H7 (cell line): ENCODE results near the gene ADRA2B. TPM values are rescaled to one million over a fixed set of nuclear protein-coding genes. Genes with fewer than 3 reads are reported as not detected.
A peak's percentile ranks its signal among the peaks of the same experiment; 100 is the strongest.

ENCODE experiments used
- DNase-seq: peaks from one replicate; pipeline ENCODE4 v3.0.0; 2012
- H3K27me3 ChIP-seq: 2 replicates; pipeline ENCODE4 v1.6.0; 2011; ENCODE audit warnings: mild to moderate bottlenecking, low read length; ENCODE audit not compliant: control insufficient read depth, insufficient read depth
- H3K36me3 ChIP-seq: replicated peaks from 2 replicates; pipeline ENCODE4 v1.5.1; 2011; ENCODE audit warnings: low read length; ENCODE audit not compliant: control insufficient read depth, insufficient read depth
- H3K4me3 ChIP-seq: 2 replicates; pipeline ENCODE4 v1.5.1; 2011; ENCODE audit warnings: low read depth, mild to moderate bottlenecking, control low read depth, low read length, moderate library complexity; ENCODE audit not compliant: insufficient read depth
- total RNA-seq: library from RNA; depleted of rRNA; stranded (reverse); fragments of >200 nt; shearing (Covaris generic); gene quantifications from 2 replicates; pipeline ENCODE4 v1.2.3, GENCODE V29; 2014

ADRA2B gene
- total RNA-seq, 1 experiment from 2014 or later, result 1.6 TPM

DNA sequence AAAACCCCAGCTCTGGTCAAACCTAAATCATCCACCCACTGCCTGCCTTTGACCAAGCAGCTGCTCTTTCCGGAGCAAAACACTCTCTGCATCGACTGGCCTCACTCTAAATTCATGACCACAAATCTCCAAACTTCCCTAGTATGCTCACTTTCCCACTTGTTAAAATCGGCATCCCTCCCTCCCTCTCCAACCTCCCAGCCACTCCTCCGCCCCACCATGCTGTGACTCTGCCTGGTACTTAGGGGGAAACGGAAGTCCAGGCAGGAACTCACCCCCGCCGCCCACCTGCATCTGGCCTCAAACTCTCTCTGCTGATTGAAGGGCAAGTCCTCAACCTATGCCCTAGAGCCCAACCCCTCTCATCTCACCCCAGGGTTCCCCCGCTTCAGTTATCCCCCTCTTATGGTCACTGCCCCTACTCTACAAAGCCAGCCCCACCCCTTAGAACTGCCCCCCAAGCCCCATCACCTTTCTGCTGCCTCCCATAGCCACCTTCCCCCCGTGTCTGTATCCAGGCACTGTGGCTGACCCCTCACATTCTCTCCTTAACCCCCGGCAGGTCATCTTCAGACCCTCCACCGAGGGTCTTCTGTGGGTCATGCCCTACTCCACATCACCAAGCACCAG, 3.8 kb upstream of the ADRA2B start:
- peaks cover 26% of the 10 kb centered on the region for H3K27me3 ChIP-seq

DNA sequence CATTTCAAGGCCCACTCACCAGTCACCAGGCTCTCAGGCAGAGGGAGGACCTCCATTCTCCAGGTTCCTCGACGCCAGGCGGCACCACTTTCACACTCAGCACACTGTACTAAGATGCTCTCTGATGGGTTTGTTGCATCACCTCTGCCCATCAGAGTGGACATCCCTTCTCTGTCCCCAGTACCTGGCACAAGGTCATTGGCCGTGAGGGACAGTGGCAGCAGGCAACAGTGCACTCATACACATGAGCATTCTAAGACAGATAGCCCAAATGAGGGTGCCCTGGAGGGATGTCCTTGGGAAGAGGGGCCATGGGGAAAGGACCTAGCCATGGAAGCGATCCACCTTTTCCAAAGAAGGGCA, 3.0 kb upstream of the ADRA2B start:
- no peaks in the 10 kb centered on the region for H3K36me3 ChIP-seq
- DNase-seq, result no peak
- no peak overlapping the region for H3K4me3 ChIP-seq
- peaks cover 31% of the 10 kb centered on the region for H3K27me3 ChIP-seq

More for the DNA sequence above, 3.8 kb upstream of the ADRA2B start:
- no peaks in the 10 kb centered on the region for H3K36me3 ChIP-seq
- no peak overlapping the region for H3K4me3 ChIP-seq
- DNase-seq, result no peak

DNA sequence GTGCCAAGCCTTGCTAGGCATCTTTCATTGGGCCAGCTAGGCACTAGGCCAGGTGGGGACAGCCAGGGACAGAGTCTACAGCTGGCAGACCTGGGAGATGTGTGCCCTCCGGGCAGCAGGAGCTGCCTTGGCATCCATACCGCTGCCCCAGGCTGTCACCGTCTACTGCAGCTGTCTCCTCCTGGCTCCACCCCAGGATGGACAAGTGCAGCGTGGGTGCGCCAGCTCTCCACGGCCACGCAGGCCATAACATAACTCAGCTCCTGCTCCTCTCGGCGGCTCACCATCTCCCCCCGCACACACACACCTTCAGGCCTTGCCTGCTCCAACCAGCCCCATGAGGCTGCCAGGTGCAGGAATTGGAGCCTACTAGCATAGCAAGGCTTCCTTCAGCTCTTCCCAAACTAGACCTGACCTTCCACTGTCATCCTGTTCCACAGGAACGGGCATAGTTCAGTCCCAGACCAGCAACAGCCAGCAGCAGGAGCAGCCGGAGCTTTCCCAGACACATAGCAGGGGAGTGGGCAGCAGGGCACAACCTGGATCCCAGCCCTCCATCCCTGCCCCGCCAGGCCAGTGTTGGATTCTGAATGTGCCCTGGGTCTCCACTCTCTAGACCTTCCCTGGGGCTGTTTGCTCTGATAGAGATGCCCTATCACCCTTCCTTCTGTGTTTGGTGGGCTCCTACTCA, 2.5 kb upstream of the ADRA2B start:
- peaks cover 33% of the 10 kb centered on the region for H3K27me3 ChIP-seq
- H3K4me3 ChIP-seq, result no peak overlapping the region
- H3K36me3 ChIP-seq, result no peaks in the 10 kb centered on the region
- DNase-seq, result no peak

DNA sequence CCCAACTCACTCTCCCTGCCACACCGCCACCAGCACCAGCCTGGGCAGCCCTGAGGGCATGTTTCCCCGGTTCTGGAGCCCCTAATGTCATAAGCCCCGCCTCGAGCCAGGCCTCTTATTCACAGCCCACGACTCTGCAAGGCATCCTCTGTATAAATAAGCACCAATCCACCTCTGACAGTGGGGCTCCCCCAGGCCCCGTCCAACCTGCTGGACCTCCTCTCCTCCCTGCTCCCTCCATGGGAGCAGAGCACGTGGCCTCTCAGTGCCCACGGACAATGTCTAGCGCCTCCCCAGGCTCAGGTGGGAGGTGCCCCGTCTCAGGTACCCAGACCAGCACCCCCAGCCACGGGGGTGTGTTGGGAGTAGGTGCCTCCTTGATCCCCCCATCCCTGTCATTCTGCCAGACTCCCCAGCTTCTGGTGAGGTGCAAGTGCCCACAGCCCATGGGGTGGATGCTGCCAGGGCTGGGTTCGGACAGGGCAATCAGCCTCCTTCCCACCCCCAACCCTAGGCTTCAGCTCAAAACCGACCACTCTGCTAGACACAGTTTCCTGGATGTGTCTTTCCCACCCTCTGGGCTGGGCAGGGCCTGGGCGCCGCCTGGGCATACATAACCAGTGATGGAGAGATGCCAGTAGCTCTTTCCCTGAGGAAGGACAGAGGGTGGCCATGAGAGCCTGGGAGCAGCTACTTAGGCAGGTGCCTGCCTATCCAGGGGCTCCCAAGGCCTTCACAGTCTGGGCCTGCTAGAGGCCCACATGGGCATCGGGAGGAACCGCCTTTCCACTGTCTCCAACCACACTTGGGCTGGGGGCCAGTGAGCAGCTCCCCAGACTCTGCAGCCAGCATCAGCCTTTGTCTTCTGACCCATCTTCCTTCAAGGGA, 1.6 kb upstream of the ADRA2B start:
- Histone ChIP-seq H3K27me3 (peaks cover 33% of the 10 kb centered on the region), H3K36me3 (no peaks in the 10 kb centered on the region), H3K4me3 (no peak overlapping the region)
- peak; percentile 84 for DNase-seq

DNA sequence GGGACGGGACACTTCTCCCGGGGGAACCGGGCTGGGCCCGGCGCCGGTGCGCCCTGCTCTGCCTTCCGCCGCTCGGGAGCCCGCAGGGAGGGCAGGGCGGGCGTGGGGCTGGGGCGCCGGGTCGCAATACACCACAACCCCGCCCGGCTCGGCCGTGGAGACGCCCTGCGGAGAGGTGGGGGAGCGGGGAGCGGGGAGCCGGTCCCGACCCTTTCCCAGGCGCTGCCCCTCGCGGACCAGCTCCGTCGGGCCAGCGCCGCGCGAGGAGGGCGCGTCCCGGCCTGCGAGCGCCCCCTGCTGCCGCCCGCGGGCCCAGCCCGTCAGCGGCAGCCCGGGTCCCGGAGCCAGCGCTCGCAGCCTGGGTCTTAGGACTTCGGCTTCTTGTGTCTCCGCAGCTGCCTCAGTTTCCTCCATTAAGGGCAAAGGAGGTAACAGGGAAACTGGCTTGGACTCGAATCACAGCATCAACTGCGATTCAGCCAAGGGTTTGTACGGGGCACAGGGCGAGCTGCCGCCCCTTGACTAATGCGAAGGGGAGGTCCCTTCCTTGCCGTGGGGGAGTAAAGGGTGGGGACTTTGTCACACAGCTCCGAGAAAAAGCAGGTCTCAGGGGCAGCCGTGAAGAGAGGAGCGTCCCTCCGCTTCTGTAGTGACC, 635 bp upstream of the ADRA2B start:
- DNase-seq, result peak; percentile 98
- no peaks in the 10 kb centered on the region for H3K36me3 ChIP-seq
- H3K4me3 ChIP-seq, result peak overlapping the region; percentile 61
- H3K27me3 ChIP-seq, result peaks cover 33% of the 10 kb centered on the region

DNA sequence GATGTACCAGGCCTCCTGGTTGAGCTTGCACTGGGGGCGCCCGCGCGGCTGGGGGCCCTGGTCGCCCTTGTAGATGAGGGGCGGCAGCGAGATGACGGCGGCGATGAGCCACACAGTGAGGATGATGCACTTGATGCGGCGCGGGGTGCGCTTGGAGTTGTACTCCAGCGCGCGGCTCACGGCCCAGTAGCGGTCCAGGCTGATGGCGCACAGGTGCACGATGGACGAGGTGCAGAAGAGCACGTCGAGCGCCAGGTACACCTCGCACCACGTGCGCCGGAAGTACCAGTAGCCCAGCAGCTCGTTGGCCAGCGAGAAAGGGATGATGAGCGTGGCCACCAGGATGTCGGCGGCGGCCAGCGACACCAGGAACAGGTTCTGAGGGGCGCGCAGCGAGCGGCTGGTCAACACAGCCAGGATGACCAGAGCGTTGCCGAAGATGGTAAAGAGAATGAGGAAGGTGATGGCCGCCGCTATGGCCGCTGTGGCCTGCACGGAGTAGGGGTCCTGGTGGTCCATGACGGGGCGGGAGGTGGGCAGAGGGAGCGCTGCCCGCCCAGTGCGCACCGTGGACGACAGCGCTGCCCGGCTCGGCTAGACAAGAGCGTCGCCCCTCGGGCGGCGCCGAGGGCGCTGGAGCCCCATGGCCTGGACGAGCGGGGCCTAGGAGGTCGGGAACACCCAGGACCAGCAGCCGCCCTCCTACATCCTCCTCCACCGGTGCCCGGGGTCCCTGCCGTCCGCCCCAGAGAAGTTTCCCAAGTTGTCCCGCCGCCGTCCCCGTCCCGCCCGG, 544 bp downstream of the ADRA2B start:
- H3K4me3 ChIP-seq, result peak overlapping the region; percentile 61
- H3K36me3 ChIP-seq, result no peaks in the 10 kb centered on the region
- peaks cover 31% of the 10 kb centered on the region for H3K27me3 ChIP-seq
- DNase-seq, result no peak

DNA sequence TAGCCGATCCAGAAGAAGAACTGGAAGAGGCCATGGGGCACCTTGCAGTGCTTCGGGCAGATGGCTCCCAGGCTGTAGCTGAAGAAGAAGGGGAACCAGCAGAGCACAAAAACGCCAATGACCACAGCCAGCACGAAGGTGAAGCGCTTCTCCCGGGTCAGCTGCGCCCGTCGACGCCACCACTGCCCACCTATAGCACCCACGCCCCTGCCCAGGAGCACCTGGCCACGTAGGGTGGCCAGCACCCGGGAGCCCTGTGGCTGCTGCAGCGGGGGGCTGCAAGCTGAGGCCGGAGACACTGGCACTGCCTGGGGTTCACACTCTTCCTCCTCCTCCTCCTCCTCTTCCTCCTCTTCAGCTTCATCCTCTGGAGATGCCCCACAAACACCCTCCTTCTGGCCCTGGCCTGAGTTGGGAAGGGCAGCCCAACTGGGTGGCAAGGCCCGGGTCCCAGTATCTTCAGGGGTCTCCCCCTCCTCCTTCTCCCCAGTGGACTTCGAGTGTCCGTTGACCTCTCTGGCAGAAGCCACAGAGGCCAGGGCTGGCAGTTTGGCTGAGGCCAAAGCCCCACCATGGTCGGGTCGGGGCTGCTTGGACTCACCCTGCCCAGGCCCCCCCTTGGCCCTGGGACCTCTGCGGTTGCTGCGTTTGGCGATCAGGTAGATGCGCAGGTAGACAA, 1.3 kb downstream of the ADRA2B start:
- DNase-seq, result no peak
- H3K27me3 ChIP-seq, result peaks cover 31% of the 10 kb centered on the region
- H3K36me3 ChIP-seq, result no peaks in the 10 kb centered on the region
- H3K4me3 ChIP-seq, result no peak overlapping the region

DNA sequence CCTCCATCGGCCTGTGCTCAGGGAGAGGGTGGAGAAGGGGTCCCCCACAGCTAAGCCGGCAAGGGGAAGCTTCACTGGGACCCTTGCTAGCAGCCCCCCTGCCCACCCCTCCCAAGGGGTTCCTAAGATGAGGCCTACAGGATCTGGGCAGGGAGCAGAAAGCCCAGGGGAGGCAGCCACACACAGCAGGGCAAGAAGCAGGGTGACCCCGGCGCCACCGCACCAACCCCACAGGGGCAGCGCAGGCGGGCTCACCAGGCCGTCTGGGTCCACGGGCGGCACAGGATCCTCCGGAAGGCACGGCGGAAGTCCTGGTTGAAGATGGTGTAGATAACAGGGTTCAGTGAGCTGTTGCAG, 1.8 kb downstream of the ADRA2B start:
- DNase-seq, result no peak
- Histone ChIP-seq H3K36me3 (no peaks in the 10 kb centered on the region), H3K4me3 (no peak overlapping the region), H3K27me3 (peaks cover 31% of the 10 kb centered on the region)

DNA sequence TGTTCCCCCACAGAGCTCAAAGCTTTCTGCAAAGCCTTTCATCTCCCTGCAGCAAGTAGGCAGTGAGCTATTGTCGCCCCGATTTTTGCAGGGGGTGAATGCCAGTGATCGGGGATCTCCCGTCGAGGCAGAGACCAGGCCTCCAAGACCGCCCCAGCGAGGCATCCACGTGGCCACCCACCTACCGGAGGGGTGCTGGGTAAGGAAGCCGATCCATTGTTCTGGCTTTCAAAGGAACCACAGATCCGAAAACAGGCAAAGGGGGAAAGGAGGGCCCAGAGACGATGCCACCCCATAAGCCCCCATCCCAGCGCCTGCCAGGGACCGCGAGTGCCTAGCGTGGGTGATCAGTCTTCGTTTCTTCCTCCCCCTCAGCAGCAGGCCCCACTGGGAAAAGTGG, 2.4 kb downstream of the ADRA2B start:
- DNase-seq, result no peak
- Histone ChIP-seq H3K27me3 (peaks cover 31% of the 10 kb centered on the region), H3K4me3 (no peak overlapping the region), H3K36me3 (no peaks in the 10 kb centered on the region)

DNA sequence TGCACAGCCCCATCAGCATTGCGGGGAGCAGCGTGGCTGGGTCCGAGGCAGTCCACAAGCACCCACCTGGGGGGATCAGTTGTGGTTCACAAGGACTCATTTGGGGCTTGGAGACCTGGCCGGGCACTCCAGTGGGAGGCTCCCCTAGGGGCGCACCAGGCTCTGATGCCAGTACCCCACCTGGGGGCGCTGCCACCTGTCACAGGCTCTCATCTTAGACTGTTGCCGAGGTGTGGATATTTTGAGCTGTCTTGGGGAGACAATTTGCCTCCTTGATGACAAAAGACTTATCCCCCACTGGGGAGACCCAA, 3.0 kb downstream of the ADRA2B start:
- Histone ChIP-seq H3K4me3 (no peak overlapping the region), H3K27me3 (peaks cover 29% of the 10 kb centered on the region), H3K36me3 (no peaks in the 10 kb centered on the region)
- peak; percentile 87 for DNase-seq

DNA sequence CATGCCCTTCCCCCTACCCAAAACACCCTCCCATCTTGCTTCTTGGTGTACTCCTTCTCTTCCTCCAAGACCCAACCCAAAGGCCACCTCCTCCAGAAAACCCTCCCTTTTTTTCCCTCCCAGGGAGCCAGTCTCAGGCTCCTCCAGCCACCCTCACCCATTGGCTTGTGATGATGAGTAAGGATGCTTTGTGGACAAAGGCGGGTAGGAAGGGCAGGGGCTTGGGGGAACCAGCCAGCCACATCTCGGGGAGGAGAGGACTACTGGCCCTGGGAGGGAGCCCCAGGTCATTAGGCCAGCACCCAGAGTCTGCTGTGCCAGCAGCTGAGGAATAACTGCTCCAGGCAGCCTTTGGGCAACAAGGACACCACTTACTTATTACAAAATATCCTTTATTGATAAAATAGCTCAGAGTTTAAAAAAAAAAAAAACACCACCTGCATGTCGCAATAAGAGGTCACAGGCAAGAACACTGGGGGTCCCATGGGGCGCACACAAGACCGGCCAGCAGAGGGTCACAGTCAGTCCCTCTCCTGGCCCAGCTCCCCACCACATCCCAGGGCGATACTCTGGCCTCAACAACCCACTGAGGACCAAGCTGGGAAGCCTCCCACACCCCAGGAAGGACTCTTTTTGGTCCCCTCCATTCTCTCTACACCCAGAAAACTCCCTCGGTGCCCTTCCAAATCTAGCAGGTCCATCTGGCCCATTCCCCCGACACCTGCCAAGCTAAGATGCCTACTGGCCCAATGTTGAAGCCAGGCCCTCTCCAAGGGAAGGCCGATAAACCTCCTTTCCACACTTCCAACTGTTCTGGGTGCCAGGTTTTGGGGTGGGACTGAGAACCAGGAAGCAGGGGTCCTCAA, 3.6 kb downstream of the ADRA2B start:
- Histone ChIP-seq H3K27me3 (peaks cover 23% of the 10 kb centered on the region), H3K36me3 (no peaks in the 10 kb centered on the region), H3K4me3 (no peak overlapping the region)
- no peak for DNase-seq

DNA sequence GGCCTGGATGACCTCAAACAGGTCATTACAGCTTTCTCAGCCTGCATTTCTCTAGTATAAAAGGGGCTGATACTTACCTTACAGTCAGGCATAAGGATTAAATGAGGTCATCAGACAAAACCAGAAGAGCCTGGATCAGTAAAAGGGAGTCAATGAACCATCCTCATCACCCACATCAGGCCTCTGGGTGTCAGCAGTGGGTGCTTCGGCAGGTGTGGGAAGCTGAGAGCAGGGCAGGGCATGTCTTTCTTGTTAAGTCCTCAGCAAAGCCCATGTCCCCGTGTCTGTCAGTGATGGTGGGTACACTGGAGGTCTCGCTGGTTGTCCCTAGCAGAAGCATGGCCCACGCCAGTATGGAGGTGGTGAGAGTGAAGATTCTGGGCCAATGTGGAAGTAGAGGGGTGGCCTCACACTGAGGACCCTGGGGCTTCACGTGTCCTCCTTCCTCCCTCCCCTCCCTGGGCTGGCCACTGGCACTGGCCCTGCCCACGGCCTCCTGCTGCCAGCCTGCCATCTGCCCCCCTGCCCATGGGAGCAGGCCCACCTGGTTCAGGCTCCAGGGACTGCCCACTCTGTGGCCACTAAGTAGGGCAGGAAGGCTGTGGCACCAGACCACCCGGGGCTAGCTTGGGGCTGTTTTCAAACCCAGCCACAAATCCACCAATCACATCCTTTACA, 4.4 kb downstream of the ADRA2B start:
- DNase-seq, result no peak
- Histone ChIP-seq H3K4me3 (no peak overlapping the region), H3K27me3 (peaks cover 17% of the 10 kb centered on the region), H3K36me3 (no peaks in the 10 kb centered on the region)

DNA sequence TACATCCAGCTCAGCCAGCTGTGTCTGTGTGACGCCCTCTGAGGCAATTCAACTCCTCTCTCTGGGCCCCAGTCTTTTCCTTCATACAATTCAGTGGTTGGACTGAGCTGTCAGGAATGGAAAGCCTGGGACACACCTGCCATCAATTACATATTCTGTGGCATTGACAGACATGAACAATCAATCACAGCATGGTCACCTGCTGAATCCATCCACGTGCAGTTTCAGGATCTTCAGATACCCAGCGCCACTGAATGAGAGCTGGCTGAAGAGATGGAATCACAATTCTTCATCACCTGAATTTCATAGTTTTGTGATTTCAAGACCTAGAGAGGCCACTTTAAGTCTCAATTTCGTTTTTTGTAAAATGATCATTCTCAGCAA, 5.1 kb downstream of the ADRA2B start:
- DNase-seq, result no peak
- Histone ChIP-seq H3K36me3 (no peaks in the 10 kb centered on the region), H3K4me3 (no peak overlapping the region), H3K27me3 (peaks cover 16% of the 10 kb centered on the region)
